ENCODE data around the gene HAPSTR1.
"Not testable (repeated sequence)": the region's sequence is repeated elsewhere in the genome, so short reads cannot be mapped to it uniquely, and the experiment has no call there.

Gene HAPSTR1, protein sequence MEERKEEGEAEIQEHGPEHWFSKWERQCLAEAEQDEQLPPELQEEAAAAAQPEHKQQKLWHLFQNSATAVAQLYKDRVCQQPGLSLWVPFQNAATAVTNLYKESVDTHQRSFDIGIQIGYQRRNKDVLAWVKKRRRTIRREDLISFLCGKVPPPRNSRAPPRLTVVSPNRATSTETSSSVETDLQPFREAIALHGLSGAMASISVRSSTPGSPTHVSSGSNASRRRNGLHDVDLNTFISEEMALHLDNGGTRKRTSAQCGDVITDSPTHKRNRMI

DNA sequence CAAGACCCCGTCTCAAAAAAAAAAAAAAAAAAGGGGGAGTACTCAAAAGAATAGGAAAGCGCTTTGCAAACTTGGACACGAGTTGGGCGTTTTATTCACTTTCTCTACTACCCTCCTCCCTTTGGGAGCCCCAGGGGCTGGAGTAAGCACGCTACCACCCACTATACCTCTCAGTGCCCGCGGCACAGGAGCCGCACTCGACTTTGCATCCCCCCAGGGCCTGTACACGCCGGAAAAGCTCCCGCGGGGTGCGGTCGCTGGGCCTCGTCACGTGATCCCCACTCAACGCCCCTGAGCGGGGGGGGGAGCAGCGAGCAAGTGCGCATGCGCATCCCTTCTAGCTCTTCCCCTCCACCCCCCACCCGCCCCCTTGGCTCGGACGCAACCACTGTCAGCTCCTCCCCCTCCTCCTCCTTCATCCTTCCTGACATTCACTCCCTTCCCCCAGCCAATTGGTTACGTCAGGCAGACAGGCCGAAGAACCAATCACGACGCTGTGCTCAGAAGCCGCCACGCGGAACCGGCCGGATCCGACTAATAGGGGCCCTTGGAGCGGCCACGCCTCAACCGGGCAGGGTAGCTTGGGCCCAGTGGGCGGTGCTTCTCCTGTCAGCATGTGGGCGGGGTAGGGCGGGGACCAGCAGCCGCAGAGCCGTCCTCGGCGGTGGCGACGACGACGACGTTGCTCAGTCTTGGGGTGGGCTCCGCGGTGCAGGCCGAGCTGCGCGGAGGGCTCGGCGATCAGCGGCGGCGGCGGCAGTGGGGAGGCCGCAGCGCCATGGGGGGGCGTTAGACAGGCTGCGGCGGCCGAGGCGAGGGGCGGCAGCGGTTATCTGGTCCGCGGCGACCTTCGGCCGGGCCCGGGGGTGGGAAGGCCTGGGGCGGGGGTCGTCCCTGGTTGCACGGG lies at the start of gene HAPSTR1:
Gene HAPSTR1, plus strand, starts transcription at position 685 of the 907 bp plus-strand sequence. CDS start 401 bp downstream, outside the sequence.
- Histone ChIP-seq H3K27ac (peak within 1 kb of the TSS; percentile 94 to 100 (median 99)), H3K4me3 (peak within 1 kb of the TSS; percentile 87 to 99 (median 96))

DNA sequence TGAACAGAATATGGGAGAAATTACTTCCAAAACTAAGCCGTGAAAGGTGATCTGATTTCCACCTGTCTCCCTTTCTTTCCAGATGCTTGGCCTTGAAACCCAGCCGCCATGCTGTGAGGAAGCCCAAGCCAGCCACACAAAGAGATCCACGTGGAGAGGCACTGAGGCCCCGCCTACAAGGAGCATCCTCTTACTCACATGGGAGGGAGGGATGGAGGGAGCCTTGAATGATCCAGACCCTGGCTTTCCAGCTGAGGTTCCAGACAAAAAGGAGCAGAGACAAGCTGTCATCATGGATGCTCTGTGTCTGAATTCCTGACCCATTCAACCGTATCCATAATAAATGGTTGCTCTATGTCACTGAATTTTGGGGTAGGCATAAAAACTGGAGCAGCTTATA lies 48.9 kb upstream of the HAPSTR1 start:
- peak overlapping the region in 5 of 21 experiments; percentile 5 to 75 (median 16) for H3K27ac ChIP-seq
- no peak overlapping the region for H3K4me3 ChIP-seq

DNA sequence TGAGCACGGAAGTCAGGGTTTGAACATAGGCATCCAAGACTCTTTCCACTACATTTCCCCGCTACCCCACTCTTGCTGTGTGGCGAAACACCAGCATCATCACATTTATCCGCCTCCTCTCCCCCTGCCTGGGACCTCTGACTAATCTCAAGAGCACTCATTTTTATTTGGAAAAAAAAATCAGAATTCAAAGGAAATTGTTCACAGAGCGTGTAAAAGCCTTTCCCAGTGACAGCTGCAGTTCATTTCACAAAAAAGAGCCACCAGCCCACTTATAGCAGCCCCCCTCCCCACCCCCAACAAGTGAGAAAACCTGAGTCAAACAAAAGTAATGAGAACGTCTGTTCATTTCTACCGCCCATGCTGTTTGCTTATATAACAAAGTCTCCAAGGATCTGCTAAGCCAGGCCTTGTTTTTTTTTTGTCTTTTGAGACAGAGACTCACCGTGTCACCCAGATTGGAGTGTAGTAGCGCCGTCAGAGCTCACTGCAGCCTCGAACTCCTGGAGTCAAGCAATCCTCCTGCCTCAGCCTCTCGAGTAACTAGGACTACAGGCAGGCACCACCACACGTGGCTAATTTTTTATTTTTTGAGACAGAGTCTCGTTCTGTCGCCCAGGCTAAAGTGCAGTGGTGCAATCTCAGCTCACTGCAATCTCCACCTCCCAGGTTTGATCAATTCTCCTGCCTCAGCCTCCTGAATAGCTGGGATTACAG lies 48.3 kb upstream of the HAPSTR1 start:
- H3K4me3 ChIP-seq: no peak overlapping the region
- peak overlapping the region in 7 of 21 experiments; percentile 10 to 75 (median 51) for H3K27ac ChIP-seq

DNA sequence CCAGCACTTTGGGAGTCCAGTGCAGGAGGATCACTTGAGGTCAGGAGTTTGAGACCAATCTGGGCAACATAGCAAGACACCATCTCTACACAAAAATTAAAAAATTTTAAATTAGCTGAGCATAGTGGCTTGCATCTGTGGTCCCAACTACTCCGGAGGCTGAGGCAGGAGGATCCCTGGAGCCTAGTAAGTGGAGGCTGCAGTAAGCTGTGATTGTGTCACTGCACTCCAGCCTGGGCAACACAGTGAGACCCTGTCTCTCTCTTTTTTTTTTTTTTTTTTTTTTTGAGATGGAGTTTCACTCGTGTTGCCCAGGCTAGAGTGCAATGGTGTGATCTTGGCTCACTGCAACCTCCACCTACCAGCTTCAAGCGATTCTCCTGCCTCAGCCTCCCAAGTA lies 45.9 kb upstream of the HAPSTR1 start:
- not testable (repeated sequence) for H3K4me3 ChIP-seq

DNA sequence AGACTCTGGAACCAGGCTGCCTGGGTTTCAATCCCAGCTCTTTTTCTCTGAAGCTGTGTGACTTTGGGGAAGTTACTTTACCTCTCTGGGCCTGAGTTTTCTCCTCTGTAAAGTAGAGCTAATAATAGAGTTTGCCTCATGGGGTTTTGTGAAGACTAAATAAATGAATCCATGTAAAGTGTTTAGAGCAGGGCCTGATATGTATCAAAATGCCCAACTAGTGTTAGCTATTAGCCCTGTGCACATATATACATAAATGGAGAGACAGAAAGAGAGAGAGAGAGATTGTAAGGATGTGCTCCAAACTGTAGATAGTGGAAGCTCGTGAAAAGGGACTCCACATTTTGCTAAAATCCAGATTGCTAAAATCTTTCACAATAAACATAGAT lies 44.8 kb upstream of the HAPSTR1 start:
- no peak overlapping the region for H3K4me3 ChIP-seq
- peak overlapping the region in 1 of 21 experiments; percentile 10 for H3K27ac ChIP-seq

More for the DNA sequence above, 45.9 kb upstream of the HAPSTR1 start:
- H3K27ac ChIP-seq: not testable (repeated sequence)

DNA sequence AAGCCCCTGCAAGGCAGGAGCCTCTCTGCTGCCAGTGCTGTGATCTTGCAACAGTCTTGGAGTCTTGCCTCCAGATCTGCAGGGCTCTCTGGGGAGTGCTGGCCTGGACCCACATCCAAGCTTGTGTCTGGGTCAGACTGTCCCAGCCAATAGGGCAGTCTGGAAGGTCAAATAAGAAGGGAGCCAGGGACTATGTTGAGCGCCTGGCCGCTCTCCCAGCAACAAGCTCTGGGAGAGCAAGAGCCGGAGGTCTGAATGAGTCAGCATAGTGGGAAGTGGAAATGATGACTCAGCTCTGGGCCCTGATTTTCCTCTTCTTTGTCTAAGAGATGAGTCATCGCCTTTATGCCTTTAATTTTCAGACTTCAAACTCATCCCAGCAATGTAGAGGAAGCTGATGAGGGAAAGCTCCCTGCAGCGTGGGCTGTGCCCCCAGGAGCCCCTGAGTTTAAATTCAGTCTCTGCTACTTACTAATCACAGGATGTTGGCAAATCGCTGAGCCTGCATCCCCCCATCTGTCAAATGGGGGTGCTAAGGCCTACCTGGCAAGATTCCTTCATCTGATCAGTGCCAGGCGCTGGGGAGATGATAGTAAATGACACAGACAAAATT lies 43.6 kb upstream of the HAPSTR1 start:
- Histone ChIP-seq H3K27ac (peak overlapping the region in 18 of 21 experiments; percentile 23 to 82 (median 68)), H3K4me3 (no peak overlapping the region)

DNA sequence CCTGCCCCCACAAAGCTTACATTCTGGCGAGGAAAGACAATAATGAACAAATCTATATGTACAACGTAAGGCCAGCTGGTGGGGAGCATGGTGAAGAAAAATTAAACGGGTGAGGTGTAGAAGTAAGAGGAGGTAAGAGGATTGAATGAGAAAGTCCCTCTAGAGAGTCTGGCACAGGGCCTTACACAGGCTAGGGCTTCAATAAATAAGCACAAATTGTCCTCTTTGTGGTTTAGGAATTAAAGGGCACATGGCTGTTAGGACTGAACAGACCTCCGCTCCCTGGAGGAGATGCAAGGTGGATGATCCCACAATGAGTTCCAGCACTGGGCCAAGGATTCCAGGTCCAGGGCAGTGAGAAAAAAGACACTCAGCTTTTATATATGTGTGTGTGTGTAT lies 43.1 kb upstream of the HAPSTR1 start:
- no peak overlapping the region for H3K4me3 ChIP-seq
- peak overlapping the region in 18 of 21 experiments; percentile 23 to 82 (median 68) for H3K27ac ChIP-seq

DNA sequence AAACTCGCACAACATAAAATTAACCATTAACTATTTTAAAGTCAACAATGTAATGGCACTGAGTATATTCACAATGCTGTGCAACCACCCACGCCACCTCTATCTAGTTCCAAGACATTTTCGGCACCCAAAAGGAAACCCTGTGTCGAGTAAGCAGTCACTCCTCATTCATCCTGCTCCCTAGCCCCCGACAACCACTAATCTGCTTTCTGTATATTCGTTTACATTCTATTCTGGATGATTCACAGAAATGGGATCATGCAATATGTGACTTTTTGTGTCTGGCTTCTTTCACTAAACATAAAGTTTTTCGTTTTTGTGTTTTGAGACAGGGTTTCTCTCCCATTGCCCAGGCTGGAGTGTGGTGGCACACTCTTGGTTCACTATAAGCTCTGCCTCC lies 42.2 kb upstream of the HAPSTR1 start:
- no peak overlapping the region for H3K4me3 ChIP-seq
- peak overlapping the region in 1 of 21 experiments; percentile 14 for H3K27ac ChIP-seq

DNA sequence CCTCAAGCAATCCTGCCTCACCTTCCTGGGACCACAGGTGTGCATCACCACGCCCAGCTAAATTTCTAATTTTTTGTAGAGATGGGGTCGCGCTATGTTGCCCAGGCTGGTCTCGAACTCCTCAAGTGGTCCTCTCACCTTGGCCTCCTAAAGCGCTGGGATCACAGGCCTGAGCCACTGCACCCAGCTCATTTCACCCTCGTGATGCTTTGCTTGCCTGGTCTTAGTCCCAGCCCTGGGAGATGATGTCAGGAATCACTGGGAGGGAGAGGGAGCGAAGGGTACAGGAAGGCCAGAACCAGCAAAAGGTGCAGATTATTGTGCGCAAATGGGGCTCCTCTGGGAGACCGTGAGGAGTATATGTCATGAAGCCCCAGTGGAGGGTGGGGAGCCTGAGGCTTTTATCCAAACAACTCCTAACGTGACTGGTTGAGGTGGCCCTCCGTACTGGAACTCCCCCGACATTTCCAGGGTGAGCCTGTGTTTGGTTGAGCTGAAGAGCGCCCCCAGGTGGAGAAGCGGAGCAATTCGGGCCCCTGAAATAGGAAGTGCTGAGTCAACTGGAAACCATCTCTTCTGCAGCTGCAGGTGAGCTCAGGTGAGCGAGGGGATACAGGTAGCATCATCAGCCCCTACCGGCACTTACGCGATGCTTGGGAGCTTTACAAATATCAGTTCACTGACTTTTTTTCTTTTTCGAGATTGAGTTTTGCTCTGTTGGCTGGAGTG lies 41.2 kb upstream of the HAPSTR1 start:
- Histone ChIP-seq H3K27ac (no peak overlapping the region), H3K4me3 (no peak overlapping the region)

DNA sequence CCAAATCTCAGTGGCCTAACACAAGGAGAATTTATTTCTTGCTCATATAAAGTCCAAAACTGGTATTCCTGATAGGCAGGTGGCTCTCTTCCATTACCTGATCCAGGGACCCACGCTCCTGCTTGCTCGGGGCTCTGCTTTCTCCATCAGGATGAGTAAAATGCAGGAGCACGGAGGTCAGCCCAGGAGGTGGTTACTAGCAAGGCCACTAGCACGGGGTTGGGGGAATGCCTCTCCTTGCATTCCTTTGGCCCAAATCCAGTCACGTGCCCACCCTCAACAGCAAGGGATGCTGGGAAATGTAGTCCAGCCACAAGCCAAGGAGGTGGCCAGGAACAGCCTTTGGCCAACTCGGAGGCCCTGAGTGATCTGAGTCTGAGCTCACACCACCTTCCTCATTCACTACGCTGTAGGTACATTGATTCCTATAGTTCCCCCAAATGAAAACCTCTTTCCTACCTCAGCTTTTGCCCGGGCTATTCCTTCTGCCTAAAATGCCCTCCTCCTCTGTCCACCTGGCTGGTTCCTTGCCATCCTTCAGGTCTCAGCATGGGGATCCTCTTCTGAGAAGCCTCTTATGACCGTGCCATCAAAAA lies 38.3 kb upstream of the HAPSTR1 start:
- H3K4me3 ChIP-seq: no peak overlapping the region
- H3K27ac ChIP-seq: no peak overlapping the region

DNA sequence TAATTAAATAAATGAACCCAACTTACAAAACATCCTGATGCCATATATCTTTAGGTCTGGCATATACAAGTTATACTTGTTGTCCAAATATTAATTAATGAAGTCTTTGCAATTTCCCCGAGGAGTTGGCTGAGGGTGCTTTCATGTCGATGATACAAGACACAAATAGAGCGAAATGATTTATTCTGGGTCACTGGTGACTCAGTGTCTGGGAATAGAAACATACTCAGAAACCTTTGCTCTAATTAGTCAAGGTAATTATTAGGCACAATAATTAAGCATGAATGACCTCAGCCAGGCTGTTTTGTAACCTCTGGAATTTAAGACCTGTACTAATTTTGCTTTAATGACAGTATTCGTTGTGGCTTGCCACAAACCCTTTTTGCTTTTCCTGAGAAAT lies 37.0 kb upstream of the HAPSTR1 start:
- Histone ChIP-seq H3K4me3 (no peak overlapping the region), H3K27ac (no peak overlapping the region)

DNA sequence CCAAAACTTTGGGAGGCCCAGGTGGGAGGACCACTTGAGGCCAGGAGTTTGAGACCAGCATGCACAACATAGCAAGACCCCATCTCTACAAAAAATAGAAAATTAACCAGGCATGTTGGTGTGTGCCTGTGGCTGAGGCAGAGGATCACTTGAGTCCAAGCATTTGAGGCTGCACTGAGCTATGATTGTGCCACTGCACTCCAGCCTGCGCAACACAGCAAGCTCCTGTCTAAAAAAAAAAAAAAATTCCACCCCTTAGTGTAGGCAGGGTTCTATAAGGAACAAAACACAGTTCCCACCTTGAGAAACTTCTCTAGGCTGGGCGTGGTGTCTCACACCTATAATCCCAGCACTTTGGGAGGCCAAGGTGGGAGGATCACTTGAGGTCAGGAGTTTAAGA lies 36.3 kb upstream of the HAPSTR1 start:
- H3K27ac ChIP-seq: no peak overlapping the region
- no peak overlapping the region for H3K4me3 ChIP-seq

DNA sequence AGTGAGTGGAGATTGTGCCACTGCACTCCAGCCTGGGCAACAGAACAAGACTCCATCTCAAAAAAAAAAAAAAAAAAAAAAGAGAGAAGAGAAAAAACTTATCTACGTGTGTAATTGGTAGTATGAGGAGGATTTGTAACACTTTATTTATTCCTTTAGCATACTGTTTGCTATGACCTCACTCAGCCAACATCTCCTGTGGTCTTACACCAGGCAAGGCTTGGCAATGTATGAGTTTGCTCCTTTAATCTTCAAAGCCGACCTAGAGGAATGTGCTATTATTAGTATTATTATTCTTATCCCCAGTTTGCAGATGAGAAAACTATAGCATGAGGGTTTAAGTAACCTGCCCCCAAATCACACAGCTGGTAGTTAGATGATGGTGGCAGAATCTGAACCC lies 35.8 kb upstream of the HAPSTR1 start:
- Histone ChIP-seq H3K4me3 (no peak overlapping the region), H3K27ac (no peak overlapping the region)

DNA sequence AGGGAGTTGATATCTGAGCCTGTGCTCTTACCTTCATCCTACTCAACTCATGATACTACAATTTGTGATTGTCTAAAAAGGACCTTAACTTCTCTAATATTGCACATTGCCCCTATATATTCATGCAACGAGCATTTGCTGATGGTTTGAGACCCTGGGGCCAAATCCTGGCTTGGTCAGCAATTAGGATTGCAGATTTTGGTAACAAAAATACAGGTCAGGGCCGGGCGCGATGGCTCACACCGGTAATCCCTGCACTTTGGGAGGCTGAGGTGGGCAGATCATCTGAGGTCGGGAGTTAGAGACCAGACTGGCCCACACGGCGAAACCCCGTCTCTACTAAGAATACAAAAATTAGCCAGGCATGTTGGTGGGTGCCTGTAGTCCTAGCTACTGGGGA lies 35.4 kb upstream of the HAPSTR1 start:
- no peak overlapping the region for H3K27ac ChIP-seq
- H3K4me3 ChIP-seq: no peak overlapping the region

DNA sequence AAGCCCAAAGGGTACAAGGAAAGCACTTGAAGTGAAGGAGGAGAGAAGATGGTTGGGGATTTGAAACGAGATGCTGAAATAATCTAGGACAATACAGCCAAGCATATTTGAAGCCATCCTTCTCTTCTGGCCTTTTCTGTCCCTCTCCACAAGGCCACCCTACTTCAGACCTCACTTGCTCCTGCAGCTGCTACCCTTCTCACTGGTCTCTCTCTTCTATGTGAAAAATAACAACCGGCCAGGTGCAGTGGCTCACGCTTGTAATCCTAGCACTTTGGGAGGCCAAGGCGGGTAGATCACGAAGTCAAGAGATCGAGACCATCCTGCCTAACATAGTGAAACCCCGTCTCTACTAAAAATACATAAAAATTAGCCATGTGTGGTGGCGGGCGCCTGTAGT lies 33.2 kb upstream of the HAPSTR1 start:
- no peak overlapping the region for H3K27ac ChIP-seq
- H3K4me3 ChIP-seq: no peak overlapping the region

DNA sequence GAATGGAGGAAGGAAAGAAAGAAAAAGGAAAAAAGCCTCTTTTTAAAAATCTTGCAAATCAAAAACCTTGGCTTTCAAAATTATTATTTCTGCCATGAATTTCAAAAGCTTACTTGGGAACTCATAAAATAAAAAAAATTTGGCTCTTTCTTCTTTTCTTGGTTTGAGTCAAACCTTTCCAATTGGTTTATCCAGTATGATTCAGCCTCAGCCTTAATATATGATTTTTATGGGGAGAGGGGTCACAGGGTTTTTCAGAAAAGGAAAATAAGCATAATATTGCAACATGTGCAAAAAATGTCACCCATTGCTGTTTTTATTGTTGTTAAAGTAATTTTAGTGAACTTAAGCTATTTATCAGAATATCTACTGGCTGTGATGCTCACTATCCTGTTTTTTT lies 31.2 kb upstream of the HAPSTR1 start:
- no peak overlapping the region for H3K4me3 ChIP-seq
- peak overlapping the region in 2 of 21 experiments; percentile 29 to 49 for H3K27ac ChIP-seq

DNA sequence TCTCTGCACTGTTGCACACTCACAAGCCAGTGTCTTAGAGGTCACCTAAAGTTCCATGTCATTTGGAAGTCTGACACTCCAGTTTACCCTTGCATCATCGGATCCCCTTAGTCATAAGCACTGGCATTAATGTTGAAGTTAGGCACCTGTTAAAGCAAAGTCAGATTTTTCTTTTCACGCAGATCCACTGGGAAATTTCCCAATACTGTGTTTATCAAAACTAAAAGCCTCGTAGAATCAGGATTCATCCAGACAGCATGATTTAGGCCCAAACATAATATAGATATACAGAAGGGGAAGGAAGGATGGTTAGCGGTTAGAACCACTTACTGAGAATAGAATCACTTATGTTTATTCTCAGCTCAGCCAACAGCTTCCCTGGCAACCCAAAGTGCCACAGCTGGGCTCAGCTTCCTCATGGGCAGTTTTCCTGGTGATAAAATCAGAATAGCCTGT lies 30.1 kb upstream of the HAPSTR1 start:
- Histone ChIP-seq H3K4me3 (no peak overlapping the region), H3K27ac (no peak overlapping the region)

DNA sequence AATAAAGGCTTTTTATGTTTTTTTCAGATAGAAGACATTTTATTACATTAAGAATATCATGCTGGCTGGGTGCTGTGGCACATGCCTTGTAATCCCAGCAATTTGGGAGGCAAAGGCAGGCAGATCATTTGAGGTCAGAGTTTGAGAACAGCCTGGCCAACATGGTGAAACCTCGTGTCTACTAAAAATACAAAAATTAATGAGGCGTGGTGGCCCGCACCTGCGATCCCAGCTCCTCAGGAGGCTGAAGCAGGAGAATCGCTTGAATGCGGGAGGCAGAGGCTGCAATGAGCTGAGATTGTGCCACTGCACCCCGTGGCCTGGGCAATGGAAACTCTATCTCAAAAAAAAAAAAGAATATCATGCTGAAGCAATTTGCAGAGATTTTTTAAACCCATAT lies 29.1 kb upstream of the HAPSTR1 start:
- H3K4me3 ChIP-seq: no peak overlapping the region

DNA sequence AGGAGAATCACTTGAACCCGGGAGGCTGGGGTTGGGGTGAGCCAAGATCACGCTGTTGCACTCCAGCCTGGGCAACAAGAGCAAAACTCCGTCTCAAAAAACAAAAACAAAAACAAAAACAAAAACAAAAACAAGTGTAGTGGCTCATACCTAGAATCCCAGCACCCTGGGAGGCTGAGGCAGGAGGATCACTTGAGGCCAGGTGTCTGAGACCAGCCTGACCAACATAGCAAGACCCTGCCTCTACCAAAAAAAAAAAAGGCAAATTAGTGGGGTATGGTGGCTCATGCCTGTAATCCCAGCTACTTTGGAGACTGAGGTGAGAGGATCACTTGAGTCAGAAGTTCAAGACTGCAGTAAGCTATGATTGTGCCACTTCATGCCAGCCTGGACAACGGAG lies 26.4 kb upstream of the HAPSTR1 start:
- H3K4me3 ChIP-seq: no peak overlapping the region

More for the DNA sequence above, 29.1 kb upstream of the HAPSTR1 start:
- H3K27ac ChIP-seq: no peak overlapping the region

More for the DNA sequence above, 26.4 kb upstream of the HAPSTR1 start:
- H3K27ac ChIP-seq: no peak overlapping the region
